Motor neuron (in vitro differentiated cells): ENCODE data around the gene NUMB. TPM values are rescaled to one million over a fixed set of nuclear protein-coding genes. Genes with fewer than 3 reads are reported as not detected.

ENCODE experiments used
- ATAC-seq, 8 experiments: fragments of 200-7000 bp; cut with Tn5 transposase; replicated peaks in 6 of 8; 2 replicates each; pipeline ENCODE4 v1.8.0; 2021; ENCODE audit warnings: mild to moderate bottlenecking in 8 of 8, moderate library complexity in 8 of 8
- H3K27ac ChIP-seq, 2 donors: fragments of 250-450 bp; sonication (Bioruptor Pico); 2 replicates each; pipeline ENCODE4 v1.9.0; 2021; ENCODE audit warnings: antibody characterized with exemption in 2 of 2, mild to moderate bottlenecking in 2 of 2, moderate library complexity in 1 of 2
- H3K4me1 ChIP-seq, 2 donors: fragments of 250-450 bp; sonication (Bioruptor Pico); replicated peaks in 1 of 2; 2 replicates each; pipeline ENCODE4 v1.6.1; 2021; ENCODE audit warnings: antibody characterized with exemption in 2 of 2, mild to moderate bottlenecking in 2 of 2, moderate library complexity in 1 of 2
- H3K4me3 ChIP-seq, 5 donors: fragments of 250-450 bp; sonication (Bioruptor Pico); 2 replicates each; pipeline ENCODE4 v1.9.0; 2021; ENCODE audit warnings: antibody characterized with exemption in 5 of 5, mild to moderate bottlenecking in 5 of 5, moderate library complexity in 4 of 5
- whole genome bisulfite sequencing, 10 experiments: fragments of 450-650 bp; shearing (Covaris generic); methylation state at CpG; one replicate each; pipeline ENCODE4 v1.0.0; 2022; 5-methylcytosine and 5-hydroxymethylcytosine counted together
- in situ Hi-C, 9 experiments: fragments of 400-800 bp; cut with MboI; loops; one replicate each; pipeline ENCODE4 v1.15.0; 2021; ENCODE audit warnings: low sequenced_read_pairs in 9 of 9, low pct_unique_long_range_greater_than_20kb in 2 of 9; ENCODE audit not compliant: unreplicated experiment in 9 of 9
- total RNA-seq, 8 experiments: library from RNA; unstranded; fragments of 300-600 nt; gene quantifications; 2 replicates each; pipeline versions ENCODE4 v1.2.3 to v1.2.4, GENCODE V29; 2022

Gene NUMB
- total RNA-seq, 8 experiments from 2014 or later, result 13.4 to 56.8 (median 25.3) TPM

DNA sequence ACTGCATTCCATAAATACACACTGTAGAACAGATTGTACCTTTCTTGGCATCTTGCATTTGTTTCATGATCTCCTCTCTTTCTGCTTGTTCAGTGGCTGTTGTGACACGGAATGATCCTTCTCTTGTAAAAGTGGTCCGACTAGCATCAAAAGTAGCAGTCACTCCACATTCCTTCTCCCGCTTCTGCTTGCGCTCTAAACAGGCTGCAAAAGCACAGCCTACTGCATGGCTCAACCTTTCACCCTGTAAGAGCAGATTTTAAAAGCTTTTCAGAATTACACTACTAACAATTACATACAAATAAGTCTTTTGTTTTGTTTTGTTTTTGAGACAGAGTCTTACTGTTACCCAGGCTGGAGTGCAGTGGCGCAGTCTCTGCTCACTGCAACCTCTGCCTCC lies 171.3 kb downstream of the NUMB start:
- Histone ChIP-seq H3K4me3 (no peak overlapping the region), H3K4me1 (no peaks in the 10 kb centered on the region), H3K27ac (no peak overlapping the region)
- WGBS, 10 experiments, result 70 to 100% (median 80%) methylated on average over 2 to 5 of the region's 5 CpGs
- in situ Hi-C loops, result loop anchor here in 2 of 9 experiments (25.0 kb wide), 1 partner anchor 175 kb away; the partner anchor contains the start of gene NUMB (in 2 of the 2)
- ATAC-seq, result no peak

- H3K27ac ChIP-seq, result no peak overlapping the region
- H3K4me3 ChIP-seq, result no peak overlapping the region
- ATAC-seq, result no peak
- no peaks in the 10 kb centered on the region for H3K4me1 ChIP-seq
- 33 to 100% (median 97%) methylated on average over 1 to 2 of the region's 2 CpGs; no CpG with 5 or more reads in 2 of the 10 experiments for WGBS, 10 experiments
- in situ Hi-C loops, result loop anchor here in 2 of 9 experiments (25.0 kb wide), 1 partner anchor 176 kb away; the partner anchor contains the start of gene NUMB (in 2 of the 2)
These were observed 171.7 kb downstream of the NUMB start for GRCh38 chr14:73286598-73286997.

DNA sequence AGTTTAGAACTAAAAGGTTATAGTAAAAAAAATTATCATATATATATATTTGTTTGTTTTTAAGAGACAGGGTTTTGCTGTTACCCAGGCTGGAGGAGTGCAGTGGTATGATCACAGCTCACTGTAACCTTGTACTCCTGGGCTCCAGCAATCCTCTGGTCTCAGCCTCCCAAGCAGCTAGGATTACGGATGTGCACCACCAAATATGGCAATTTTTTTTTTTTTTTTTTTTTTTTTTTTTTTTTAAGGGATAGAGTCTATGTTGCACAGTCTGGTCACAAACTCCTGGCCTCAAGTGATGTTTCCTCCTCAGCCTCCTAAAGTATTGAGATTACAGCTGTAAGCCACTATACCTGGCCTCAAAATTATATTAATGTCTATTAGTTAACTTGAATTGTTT lies 172.4 kb downstream of the NUMB start:
- in situ Hi-C loops, result loop anchor here in 2 of 9 experiments (25.0 kb wide), 1 partner anchor 176 kb away; the partner anchor contains the start of gene NUMB (in 2 of the 2)
- no peak overlapping the region for H3K27ac ChIP-seq
- no peak overlapping the region for H3K4me3 ChIP-seq
- no peak for ATAC-seq
- H3K4me1 ChIP-seq, result no peaks in the 10 kb centered on the region
- WGBS, 10 experiments, result 60 to 100% (median 96%) methylated on average over 1 of the region's 1 CpG; no CpG with 5 or more reads in 4 of the 10 experiments

DNA sequence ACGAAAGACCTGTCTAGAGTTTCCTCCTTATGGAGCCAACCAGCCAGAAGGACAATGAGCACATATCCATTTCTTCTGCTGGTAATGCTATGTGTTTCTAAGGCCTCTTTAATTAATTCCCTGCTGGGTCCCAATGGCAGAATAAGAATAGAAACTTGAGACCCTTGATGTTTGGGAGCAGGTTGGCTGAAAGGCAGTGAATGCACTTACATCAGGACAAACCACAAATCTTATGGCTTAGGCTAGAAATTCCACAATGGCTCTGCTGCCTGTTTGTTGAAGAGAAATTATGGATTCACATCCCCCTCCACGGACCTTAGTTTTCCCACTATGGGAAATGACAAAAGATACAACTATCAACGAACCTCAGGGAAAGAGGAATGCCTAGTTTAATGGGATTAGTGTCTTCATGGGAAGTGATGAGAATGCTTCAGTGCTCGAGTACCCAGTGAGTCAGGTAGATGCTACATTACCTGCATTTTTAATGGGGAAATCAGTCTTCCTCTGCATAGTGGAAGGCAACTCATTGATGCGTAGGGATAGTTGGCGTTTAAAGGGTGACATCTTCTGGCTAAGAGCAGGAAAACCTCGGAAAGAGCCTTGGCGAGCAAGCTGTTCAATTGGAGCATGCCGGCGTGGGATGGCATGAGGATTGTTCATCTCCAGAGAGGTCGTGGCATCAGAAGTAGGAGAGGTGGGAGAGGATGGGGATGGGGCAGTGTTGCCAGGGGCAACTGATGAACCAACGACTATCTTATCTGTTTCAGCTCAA lies 174.6 kb downstream of the NUMB start:
- 6 to 80% (median 37%) methylated on average over 1 to 8 of the region's 12 CpGs; no CpG with 5 or more reads in 1 of the 10 experiments for WGBS, 10 experiments
- Histone ChIP-seq H3K4me3 (no peak overlapping the region), H3K4me1 (no peaks in the 10 kb centered on the region), H3K27ac (no peak overlapping the region)
- in situ Hi-C loops, result loop anchor here in 2 of 9 experiments (25.0 kb wide), 1 partner anchor 179 kb away; the partner anchor contains the start of gene NUMB (in 2 of the 2)
- ATAC-seq, result peak in 5 of 8 experiments; percentile 25 to 85 (median 52)

DNA sequence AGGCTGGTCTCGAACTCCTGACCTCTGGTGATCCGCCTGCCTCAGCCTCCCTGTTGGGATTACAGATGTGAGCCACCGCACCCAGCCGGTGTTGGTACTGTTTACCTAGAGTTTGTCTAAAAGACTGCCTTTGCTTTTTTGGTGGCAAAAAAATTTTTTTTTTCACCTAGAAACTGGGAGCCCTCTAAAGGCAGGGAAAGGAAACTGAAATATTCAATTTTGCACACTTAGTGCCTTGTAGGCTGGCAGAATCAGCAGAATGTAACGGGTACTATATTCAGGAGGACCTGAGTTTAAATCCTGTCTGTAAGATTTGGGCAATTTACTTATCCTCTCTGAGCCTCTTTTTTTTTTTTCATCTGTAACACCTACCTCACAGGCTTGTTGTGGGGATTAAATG lies 177.4 kb downstream of the NUMB start:
- Histone ChIP-seq H3K4me3 (no peak overlapping the region), H3K4me1 (no peaks in the 10 kb centered on the region), H3K27ac (no peak overlapping the region)
- ATAC-seq, result no peak
- WGBS, 10 experiments, result 83 to 100% (median 100%) methylated on average over 1 to 4 of the region's 5 CpGs; no CpG with 5 or more reads in 3 of the 10 experiments
- in situ Hi-C loops, result loop anchor here in 2 of 9 experiments (25.0 kb wide), 1 partner anchor 181 kb away; the partner anchor contains the start of gene NUMB (in 2 of the 2)

GRCh38 chr14:73277376-73277775 lies 181.0 kb downstream of the NUMB start:
- 100% methylated on average over 1 to 2 of the region's 2 CpGs; no CpG with 5 or more reads in 6 of the 10 experiments for WGBS, 10 experiments
- no peak overlapping the region for H3K27ac ChIP-seq
- in situ Hi-C loops, result loop anchor here in 2 of 9 experiments (25.0 kb wide), 1 partner anchor 185 kb away; the partner anchor contains the start of gene NUMB (in 2 of the 2)

GRCh38 chr14:73276836-73277235 lies 181.5 kb downstream of the NUMB start:
- Histone ChIP-seq H3K4me3 (no peak overlapping the region), H3K4me1 (no peaks in the 10 kb centered on the region), H3K27ac (no peak overlapping the region)
- ATAC-seq, result no peak
- in situ Hi-C loops, result loop anchor here in 2 of 9 experiments (25.0 kb wide), 1 partner anchor 185 kb away; the partner anchor contains the start of gene NUMB (in 2 of the 2)
- WGBS, 10 experiments, result 17 to 100% (median 85%) methylated on average over 1 to 3 of the region's 7 CpGs; no CpG with 5 or more reads in 5 of the 10 experiments

More at GRCh38 chr14:73277376-73277775, 181.0 kb downstream of the NUMB start:
- Histone ChIP-seq H3K4me3 (no peak overlapping the region), H3K4me1 (no peaks in the 10 kb centered on the region)
- no peak for ATAC-seq

DNA sequence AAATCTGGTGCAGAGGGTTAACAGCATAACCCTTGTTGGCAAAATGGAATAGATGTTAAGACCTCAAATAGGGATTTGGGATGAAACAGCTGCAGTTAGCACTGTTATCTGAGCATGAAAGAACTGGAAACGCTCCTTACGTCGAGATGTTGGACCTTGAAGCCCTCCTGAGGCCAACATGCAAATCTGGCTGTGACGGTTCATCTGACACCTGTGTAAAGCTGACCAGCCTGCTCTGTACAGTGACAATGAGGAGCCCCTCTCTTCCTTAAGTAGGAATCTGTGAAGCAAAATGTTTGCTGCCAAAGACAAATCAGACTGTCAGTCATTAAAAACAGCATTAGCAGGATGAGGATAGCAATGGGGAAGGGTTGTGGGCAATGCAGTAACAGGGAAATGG lies 184.5 kb downstream of the NUMB start:
- WGBS, 10 experiments, result 80 to 100% (median 82%) methylated on average over 1 to 4 of the region's 4 CpGs; no CpG with 5 or more reads in 3 of the 10 experiments
- in situ Hi-C loops, result no loop called here
- no peak overlapping the region for H3K27ac ChIP-seq
- no peaks in the 10 kb centered on the region for H3K4me1 ChIP-seq
- ATAC-seq, result no peak
- no peak overlapping the region for H3K4me3 ChIP-seq

DNA sequence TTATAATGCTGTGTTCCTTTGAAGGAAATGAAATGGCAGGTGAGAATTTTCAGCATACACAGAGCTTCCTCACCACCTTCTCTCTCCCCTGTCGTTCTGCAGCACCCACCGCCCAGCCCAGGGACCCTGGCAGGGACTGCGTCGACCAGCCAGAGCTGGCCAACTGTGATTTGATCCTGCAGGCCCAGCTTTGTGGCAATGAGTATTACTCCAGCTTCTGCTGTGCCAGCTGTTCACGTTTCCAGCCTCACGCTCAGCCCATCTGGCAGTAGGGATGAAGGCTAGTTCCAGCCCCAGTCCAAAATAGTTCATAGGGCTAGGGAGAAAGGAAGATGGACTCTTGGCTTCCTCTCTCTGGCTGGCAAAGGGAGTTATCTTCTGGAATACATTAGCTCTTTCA lies 186.0 kb downstream of the NUMB start:
- H3K27ac ChIP-seq, result no peak overlapping the region
- no peaks in the 10 kb centered on the region for H3K4me1 ChIP-seq
- H3K4me3 ChIP-seq, result no peak overlapping the region
- in situ Hi-C loops, result no loop called here
- no peak for ATAC-seq
- 27 to 100% (median 74%) methylated on average over 2 to 6 of the region's 6 CpGs; no CpG with 5 or more reads in 4 of the 10 experiments for WGBS, 10 experiments

GRCh38 chr14:73269729-73270531 lies 188.4 kb downstream of the NUMB start:
- WGBS, 10 experiments, result 77 to 96% (median 88%) methylated on average over 4 to 23 of the region's 48 CpGs; no CpG with 5 or more reads in 4 of the 10 experiments
- Histone ChIP-seq H3K4me3 (no peak overlapping the region), H3K27ac (no peak overlapping the region), H3K4me1 (no peaks in the 10 kb centered on the region)
- ATAC-seq, result peak in 1 of 8 experiments; percentile 27
- in situ Hi-C loops, result no loop called here

DNA sequence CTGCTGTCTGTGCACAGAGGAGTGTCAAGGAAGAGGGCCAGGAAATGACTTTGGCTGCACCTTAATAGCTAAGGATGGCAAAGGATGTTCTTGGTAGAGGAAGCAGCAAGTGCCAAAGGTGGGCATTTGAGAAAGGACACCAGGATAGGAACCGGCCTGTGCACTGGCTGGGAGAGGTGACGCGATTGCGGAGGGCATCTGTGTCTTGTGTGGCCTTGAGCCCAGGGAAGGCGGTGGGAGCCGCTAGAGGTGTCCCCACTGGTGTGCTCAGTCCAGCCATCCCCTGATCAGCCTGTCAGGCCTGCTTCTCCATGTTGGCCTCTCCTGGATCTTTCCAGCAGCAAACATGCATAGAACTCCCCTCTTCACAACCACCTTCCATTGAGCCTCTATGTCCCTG lies 190.9 kb downstream of the NUMB start:
- no peak overlapping the region for H3K27ac ChIP-seq
- in situ Hi-C loops, result no loop called here
- WGBS, 10 experiments, result 0 to 93% methylated on average over 1 to 2 of the region's 6 CpGs; no CpG with 5 or more reads in 8 of the 10 experiments
- no peak for ATAC-seq
- no peaks in the 10 kb centered on the region for H3K4me1 ChIP-seq
- H3K4me3 ChIP-seq, result no peak overlapping the region

- ATAC-seq, result no peak
- WGBS, 10 experiments, result 100% methylated on average over 2 of the region's 7 CpGs; no CpG with 5 or more reads in 9 of the 10 experiments
These were observed 192.0 kb downstream of the NUMB start for GRCh38 chr14:73266317-73266716.

More at GRCh38 chr14:73266317-73266716, 192.0 kb downstream of the NUMB start:
- in situ Hi-C loops, result no loop called here
- H3K4me3 ChIP-seq, result no peak overlapping the region
- H3K27ac ChIP-seq, result no peak overlapping the region
- H3K4me1 ChIP-seq, result peaks cover 5 to 6% of the 10 kb centered on the region in 2 donors
